Left ventricle myocardium inferior (tissue), 1 donor: Measurements from ENCODE around the gene ARHGAP29. TPM values are rescaled to one million over a fixed set of nuclear protein-coding genes. Genes with fewer than 3 reads are reported as not detected.
A peak's percentile ranks its signal among the peaks of the same experiment; 100 is the strongest.
"Not testable (repeated sequence)": the region's sequence is repeated elsewhere in the genome, so short reads cannot be mapped to it uniquely, and the experiment has no call there.

ENCODE experiments used
- DNase-seq: peaks from one replicate; pipeline ENCODE4 v3.0.0-alpha.2; 2020
- H3K27ac ChIP-seq: fragments of 200-600 bp; replicated peaks from 2 replicates; pipeline ENCODE4 v1.8.0; 2021
- H3K27me3 ChIP-seq: fragments of 200-600 bp; 2 replicates; pipeline ENCODE4 v1.8.0; 2021; ENCODE audit warnings: low read depth
- H3K36me3 ChIP-seq: fragments of 200-600 bp; 2 replicates; pipeline ENCODE4 v1.8.0; 2021
- H3K4me1 ChIP-seq: fragments of 200-600 bp; 2 replicates; pipeline ENCODE4 v1.8.0; 2021
- H3K4me3 ChIP-seq: fragments of 200-600 bp; 2 replicates; pipeline ENCODE4 v1.8.0; 2021; ENCODE audit warnings: mild to moderate bottlenecking, moderate library complexity
- H3K9me3 ChIP-seq: fragments of 200-600 bp; replicated peaks from 2 replicates; pipeline ENCODE4 v1.8.0; 2021
- intact Hi-C: fragments of 100-400 bp; cut with micrococcal nuclease; formaldehyde crosslinking; loops from one replicate; pipeline ENCODE4 v1.11.0; 2022
- total RNA-seq: library from RNA; stranded (reverse); fragmentation: NEBNext Ultra II Directional; extraction: Animal tissue kit (Norgen Biotek cat#: 25700); gene quantifications from one replicate; pipeline ENCODE4 v1.2.1, GENCODE V29; 2021
- TF ChIP-seq, protein P1 (sequence below): fragments of 200-600 bp; IDR thresholded peaks from 2 replicates; pipeline ENCODE4 v1.8.0; 2021; ENCODE audit warnings: antibody characterized with exemption, mild to moderate bottlenecking, borderline replicate concordance
- donor health status: DM: no; HTN: yes; CAD: no; lungs with severe emphysema.

ARHGAP29 gene
- total RNA-seq, 1 donor from 2014 or later = 26.5 TPM

- intact Hi-C loops = no loop called here
- Histone ChIP-seq H3K4me1 (peaks cover 36% of the 10 kb centered on the region), H3K4me3 (no peak overlapping the region), H3K9me3 (no peaks in the 10 kb centered on the region), H3K27me3 (no peaks in the 10 kb centered on the region), H3K27ac (peak overlapping the region; percentile 1), H3K36me3 (peaks cover 83% of the 10 kb centered on the region)
- DNase-seq = no peak
- TF ChIP-seq, protein P1, sequence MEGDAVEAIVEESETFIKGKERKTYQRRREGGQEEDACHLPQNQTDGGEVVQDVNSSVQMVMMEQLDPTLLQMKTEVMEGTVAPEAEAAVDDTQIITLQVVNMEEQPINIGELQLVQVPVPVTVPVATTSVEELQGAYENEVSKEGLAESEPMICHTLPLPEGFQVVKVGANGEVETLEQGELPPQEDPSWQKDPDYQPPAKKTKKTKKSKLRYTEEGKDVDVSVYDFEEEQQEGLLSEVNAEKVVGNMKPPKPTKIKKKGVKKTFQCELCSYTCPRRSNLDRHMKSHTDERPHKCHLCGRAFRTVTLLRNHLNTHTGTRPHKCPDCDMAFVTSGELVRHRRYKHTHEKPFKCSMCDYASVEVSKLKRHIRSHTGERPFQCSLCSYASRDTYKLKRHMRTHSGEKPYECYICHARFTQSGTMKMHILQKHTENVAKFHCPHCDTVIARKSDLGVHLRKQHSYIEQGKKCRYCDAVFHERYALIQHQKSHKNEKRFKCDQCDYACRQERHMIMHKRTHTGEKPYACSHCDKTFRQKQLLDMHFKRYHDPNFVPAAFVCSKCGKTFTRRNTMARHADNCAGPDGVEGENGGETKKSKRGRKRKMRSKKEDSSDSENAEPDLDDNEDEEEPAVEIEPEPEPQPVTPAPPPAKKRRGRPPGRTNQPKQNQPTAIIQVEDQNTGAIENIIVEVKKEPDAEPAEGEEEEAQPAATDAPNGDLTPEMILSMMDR = no peak
Measured at GRCh38 chr1:94178901-94179300, 58.5 kb downstream of the ARHGAP29 start.

- H3K27ac ChIP-seq = no peak overlapping the region
- intact Hi-C loops = no loop called here
Measured at GRCh38 chr1:94169126-94169525, 68.3 kb downstream of the ARHGAP29 start.

DNA sequence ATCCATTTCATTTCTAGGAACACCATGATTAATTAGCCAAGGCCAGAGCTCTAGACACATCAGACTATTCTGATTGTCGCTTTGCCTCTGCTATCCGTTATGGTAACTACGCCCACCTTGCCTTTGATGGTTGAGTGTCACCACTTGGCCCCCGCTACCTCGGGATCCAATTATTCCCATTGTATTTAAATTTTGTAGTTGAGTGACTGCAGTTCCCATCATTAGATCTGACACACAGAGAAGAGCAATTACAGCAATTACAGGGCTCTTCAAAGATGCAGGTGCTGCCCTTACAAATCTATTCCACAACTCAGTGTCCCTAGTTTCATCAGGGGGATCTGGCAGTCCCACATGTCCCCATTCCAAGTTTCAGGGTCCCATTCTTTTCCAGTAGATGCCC, 71.5 kb downstream of the ARHGAP29 start:
- Histone ChIP-seq H3K9me3 (peaks cover 11% of the 10 kb centered on the region), H3K27me3 (no peaks in the 10 kb centered on the region), H3K4me1 (peaks cover 7% of the 10 kb centered on the region), H3K4me3 (no peak overlapping the region), H3K27ac (no peak overlapping the region), H3K36me3 (peaks cover 1% of the 10 kb centered on the region)
- intact Hi-C loops = no loop called here
- no peak for DNase-seq
- TF ChIP-seq, protein P1 = no peak

More at GRCh38 chr1:94169126-94169525, 68.3 kb downstream of the ARHGAP29 start:
- H3K27me3 ChIP-seq = no peaks in the 10 kb centered on the region
- TF ChIP-seq, protein P1 = no peak
- H3K36me3 ChIP-seq = peaks cover 32% of the 10 kb centered on the region
- DNase-seq = no peak
- H3K4me1 ChIP-seq = no peaks in the 10 kb centered on the region
- H3K4me3 ChIP-seq = no peak overlapping the region
- peaks cover 11% of the 10 kb centered on the region for H3K9me3 ChIP-seq

GRCh38 chr1:94164885-94165284, 72.5 kb downstream of the ARHGAP29 start:
- H3K4me1 ChIP-seq = peaks cover 15% of the 10 kb centered on the region
- intact Hi-C loops, H3K27me3 ChIP-seq, H3K4me3 ChIP-seq, H3K27ac ChIP-seq, H3K36me3 ChIP-seq, DNase-seq: not testable (repeated sequence)
- H3K9me3 ChIP-seq = peaks cover 11% of the 10 kb centered on the region

DNA sequence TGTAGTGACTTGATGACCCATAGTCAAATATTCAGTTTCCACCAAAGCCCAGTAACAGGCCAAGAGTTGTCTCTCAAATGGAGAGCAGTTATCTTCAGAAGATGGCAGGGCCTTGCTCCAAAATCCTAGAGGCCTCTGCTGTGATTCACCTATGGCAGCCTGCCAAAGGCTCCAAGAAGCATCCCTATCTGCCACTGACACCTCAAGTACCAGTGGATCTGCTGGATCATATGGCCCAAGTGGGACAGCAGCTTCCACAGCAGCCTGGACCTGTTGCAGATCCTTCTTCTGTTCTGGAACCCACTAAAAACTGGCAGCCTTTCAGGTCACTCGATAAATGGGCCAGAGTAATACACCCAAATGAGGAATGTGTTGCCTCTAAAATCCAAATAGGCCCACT, 73.3 kb downstream of the ARHGAP29 start:
- peaks cover 15% of the 10 kb centered on the region for H3K4me1 ChIP-seq
- H3K36me3 ChIP-seq, intact Hi-C loops: not testable (repeated sequence)

GRCh38 chr1:94163249-94163648, 74.1 kb downstream of the ARHGAP29 start:
- H3K4me3 ChIP-seq, H3K27ac ChIP-seq, H3K27me3 ChIP-seq, intact Hi-C loops, H3K36me3 ChIP-seq, DNase-seq: not testable (repeated sequence)
- peaks cover 15% of the 10 kb centered on the region for H3K4me1 ChIP-seq
- peaks cover 11% of the 10 kb centered on the region for H3K9me3 ChIP-seq

More for the DNA sequence above, 73.3 kb downstream of the ARHGAP29 start:
- peaks cover 11% of the 10 kb centered on the region for H3K9me3 ChIP-seq
- not testable (repeated sequence) for DNase-seq, H3K27ac ChIP-seq, H3K27me3 ChIP-seq, H3K4me3 ChIP-seq

DNA sequence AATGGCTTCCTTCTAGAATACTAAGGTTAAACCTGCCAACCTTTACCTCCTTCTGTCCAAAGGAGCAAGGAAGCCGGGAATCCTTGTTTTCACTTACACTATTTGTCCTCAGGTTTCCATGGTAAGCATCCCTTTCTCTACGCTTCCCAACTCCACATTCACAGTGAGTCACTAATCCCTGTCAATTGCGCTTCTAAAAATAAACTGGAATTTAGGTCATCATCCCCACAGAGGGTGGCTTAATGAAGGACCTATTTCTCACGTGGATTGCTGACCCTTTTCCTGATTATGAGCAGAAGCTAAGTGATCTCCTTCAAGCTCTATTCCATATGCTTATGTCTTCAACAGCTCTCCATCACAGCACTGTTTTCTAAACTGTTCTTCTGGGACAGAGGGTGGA, 76.6 kb downstream of the ARHGAP29 start:
- H3K4me3 ChIP-seq = no peak overlapping the region
- no peak overlapping the region for H3K27ac ChIP-seq
- no peaks in the 10 kb centered on the region for H3K36me3 ChIP-seq
- no peak for DNase-seq
- H3K4me1 ChIP-seq = peaks cover 15% of the 10 kb centered on the region
- TF ChIP-seq, protein P1 = no peak
- intact Hi-C loops = no loop called here
- H3K27me3 ChIP-seq = no peaks in the 10 kb centered on the region
- H3K9me3 ChIP-seq = peaks cover 10% of the 10 kb centered on the region
